HCT116 (cell line): ENCODE results near the gene SERPINI1. TPM values are rescaled to one million over a fixed set of nuclear protein-coding genes. Genes with fewer than 3 reads are reported as not detected.

Experiments
- ATAC-seq: fragments of 200-7000 bp; cut with Tn5 transposase; 2 replicates; pipeline ENCODE4 v1.9.1; 2020; ENCODE audit warnings: mild to moderate bottlenecking, moderate library complexity
- BruUV-seq: library from RNA; stranded (reverse); fragments of 400-500 nt; replicated peaks from 2 replicates; lab custom pipeline; 2021; lab: Mats Ljungman, UMichigan
- CTCF ChIA-PET: fragments of 300-600 bp; sonication (Branson Sonifier 250); formaldehyde crosslinking; loops from one replicate; lab custom pipeline; 2021; ENCODE audit warnings: antibody characterized with exemption; lab: Charles Lee
- POLR2A ChIA-PET: fragments of 300-600, 350-600 bp; sonication (Branson Sonifier 250); formaldehyde crosslinking; loops from one replicate; lab custom pipeline; 2021; ENCODE audit warnings: antibody characterized with exemption; lab: Charles Lee
- RAD21 ChIA-PET, 2 experiments: fragments of 300-600 bp; sonication (Branson Sonifier 250); formaldehyde crosslinking; loops; one replicate each; lab custom pipeline; 2023; ENCODE audit warnings: low total read pairs in 2 of 2; ENCODE audit not compliant: uncharacterized antibody in 2 of 2, unreplicated experiment in 2 of 2, low non-redundant PET in 1 of 2; lab: Charles Lee
- DNase-seq: peaks from one replicate; pipeline ENCODE4 v3.0.0-alpha.2; 2010; ENCODE audit warnings: low read depth, low spot score
- H2AFZ ChIP-seq: fragments of 200-600 bp; shearing (Covaris generic), sonication (generic); 2 replicates; pipeline ENCODE4 v1.6.1; 2017; ENCODE audit warnings: low read depth, mixed run types, mixed read lengths, antibody characterized with exemption, low read length; ENCODE audit not compliant: poor library complexity, severe bottlenecking
- H3K27ac ChIP-seq: 2 replicates; pipeline ENCODE4 v1.5.1; 2012; ENCODE audit warnings: low read depth, low read length
- H3K27me3 ChIP-seq: fragments of 200-600 bp; sonication (generic); 2 replicates; pipeline ENCODE4 v1.6.1; 2016; ENCODE audit warnings: mixed run types, low read length, mixed read lengths; ENCODE audit not compliant: insufficient read depth
- H3K36me3 ChIP-seq, 2 experiments: fragments of 200-500 bp in 1 of 2; fragments of 200-600 bp in 1 of 2; sonication (Bioruptor generic) in 1 of 2; sonication (generic) in 1 of 2; 2 replicates each; pipeline versions ENCODE4 v1.5.1 to v1.6.1; 2014 to 2016; ENCODE audit warnings: low read length in 2 of 2, inconsistent platforms in 1 of 2, mixed read lengths in 1 of 2, mixed run types in 1 of 2; ENCODE audit not compliant: insufficient read depth in 2 of 2, control insufficient read depth in 1 of 2
- H3K4me1 ChIP-seq, 2 experiments: fragments of 200-600 bp in 1 of 2; sonication (generic) in 1 of 2; 2 replicates each; pipeline versions ENCODE4 v1.5.1 to v1.6.1; 2012 to 2017; ENCODE audit warnings: low read length in 2 of 2, inconsistent platforms in 1 of 2, mild to moderate bottlenecking in 1 of 2, mixed read lengths in 1 of 2, mixed run types in 1 of 2, moderate library complexity in 1 of 2; ENCODE audit not compliant: insufficient read depth in 2 of 2, control insufficient read depth in 1 of 2
- H3K4me2 ChIP-seq: fragments of 200-600 bp; sonication (generic); 2 replicates; pipeline ENCODE4 v1.6.1; 2017; ENCODE audit warnings: mixed run types, low read length, mixed read lengths
- H3K4me3 ChIP-seq, 2 experiments: fragments of 200-600 bp in 1 of 2; sonication (generic) in 1 of 2; replicated peaks in 1 of 2; 2 replicates each; pipeline ENCODE4 v1.5.1; 2011 to 2016; ENCODE audit warnings: low read length in 2 of 2, control low read depth in 1 of 2, low read depth in 1 of 2, mild to moderate bottlenecking in 1 of 2, mixed read lengths in 1 of 2, mixed run types in 1 of 2
- H3K79me2 ChIP-seq: fragments of 200-600 bp; sonication (generic); 2 replicates; pipeline ENCODE4 v1.6.1; 2017; ENCODE audit warnings: mild to moderate bottlenecking, mixed run types, low read length, moderate library complexity, mixed read lengths; ENCODE audit not compliant: insufficient read depth
- H3K9ac ChIP-seq: fragments of 200-600 bp; sonication (generic); 2 replicates; pipeline ENCODE4 v1.6.1; 2016; ENCODE audit warnings: low read length, mixed read lengths
- H3K9me2 ChIP-seq: fragments of 200-600 bp; sonication (generic), shearing (Covaris generic); 2 replicates; pipeline ENCODE4 v1.6.1; 2017; ENCODE audit warnings: mixed run types, mild to moderate bottlenecking, moderate library complexity; ENCODE audit not compliant: insufficient read depth
- H3K9me3 ChIP-seq, 2 experiments: fragments of 200-500 bp in 1 of 2; fragments of 200-600 bp in 1 of 2; sonication (Bioruptor generic) in 1 of 2; sonication (generic) in 1 of 2; 2 replicates each; pipeline ENCODE4 v1.6.1; 2014 to 2017; ENCODE audit warnings: low read length in 2 of 2, mixed read lengths in 2 of 2, inconsistent platforms in 1 of 2, low read depth in 1 of 2, mild to moderate bottlenecking in 1 of 2, mixed run types in 1 of 2, moderate library complexity in 1 of 2; ENCODE audit not compliant: control insufficient read depth in 1 of 2, insufficient read depth in 1 of 2
- H4K20me1 ChIP-seq: fragments of 200-600 bp; sonication (generic), shearing (Covaris generic); 2 replicates; pipeline ENCODE4 v1.6.1; 2017; ENCODE audit warnings: mixed run types, mild to moderate bottlenecking, moderate library complexity; ENCODE audit not compliant: insufficient read depth
- CEBPB ChIP-seq: IDR thresholded peaks from 2 replicates; pipeline ENCODE4 v1.6.1; 2012; ENCODE audit warnings: low read depth
- EGR1 ChIP-seq: IDR thresholded peaks from 2 replicates; pipeline ENCODE4 v1.6.1; 2012; ENCODE audit warnings: low read depth
- ELF1 ChIP-seq: IDR thresholded peaks from 2 replicates; pipeline ENCODE4 v1.6.1; 2012; ENCODE audit warnings: low read depth, borderline replicate concordance
- EZH2 ChIP-seq: fragments of 200-600 bp; sonication (generic); IDR thresholded peaks from 2 replicates; pipeline ENCODE4 v1.6.1; 2017; ENCODE audit warnings: antibody characterized with exemption, mixed run types
- POLR2AphosphoS5 ChIP-seq: IDR thresholded peaks from 2 replicates; pipeline ENCODE4 v1.6.1; 2011; ENCODE audit warnings: mild to moderate bottlenecking, low read depth, low read length, moderate library complexity
- RAD21 ChIP-seq: IDR thresholded peaks from 2 replicates; pipeline ENCODE4 v1.6.1; 2012; ENCODE audit warnings: low read depth, mild to moderate bottlenecking
- SIN3A ChIP-seq: IDR thresholded peaks from 2 replicates; pipeline ENCODE4 v1.6.1; 2012; ENCODE audit warnings: low read depth
- SP1 ChIP-seq: IDR thresholded peaks from 2 replicates; pipeline ENCODE4 v1.6.1; 2012; ENCODE audit warnings: low read depth
- SRF ChIP-seq: IDR thresholded peaks from 2 replicates; pipeline ENCODE4 v1.6.1; 2012; ENCODE audit warnings: low read depth
- YY1 ChIP-seq: IDR thresholded peaks from 2 replicates; pipeline ENCODE4 v1.6.1; 2011; ENCODE audit warnings: low read length, low read depth, moderate library complexity, mild to moderate bottlenecking; ENCODE audit not compliant: insufficient replicate concordance; ENCODE audit errors: extremely low read depth
- ZFX ChIP-seq: fragments of 450-650 bp; IDR thresholded peaks from 2 replicates; pipeline ENCODE4 v1.6.1; 2017
- intact Hi-C: fragments of 100-400 bp; cut with micrococcal nuclease; formaldehyde crosslinking; loops from 2 replicates; pipeline ENCODE4 v1.10.0; 2022
- total RNA-seq: library from RNA; stranded (reverse); gene quantifications from one replicate; pipeline ENCODE4 v1.2.1, GENCODE V29; 2021; ENCODE audit not compliant: unreplicated experiment
- TF ChIP-seq, protein P1 (sequence below): IDR thresholded peaks from 2 replicates; pipeline ENCODE4 v1.6.1; 2011; ENCODE audit warnings: mild to moderate bottlenecking, low read length, moderate library complexity; ENCODE audit not compliant: insufficient replicate concordance; ENCODE audit errors: extremely low read depth
- TF ChIP-seq, protein P2 (sequence below): IDR thresholded peaks from 2 replicates; pipeline ENCODE4 v1.6.1; 2012
- TF ChIP-seq, protein P3 (sequence below), 3 experiments: fragments of 200-600 bp in 1 of 3; sonication (generic) in 1 of 3; IDR thresholded peaks in 2 of 3; conservative IDR thresholded peaks in 1 of 3; 2 replicates each; pipeline ENCODE4 v1.5.1; 2012 to 2017; ENCODE audit warnings: low read depth in 2 of 3, low read length in 2 of 3, antibody characterized with exemption in 1 of 3, borderline replicate concordance in 1 of 3, control low read depth in 1 of 3, mild to moderate bottlenecking in 1 of 3, mixed read lengths in 1 of 3, mixed run types in 1 of 3, moderate library complexity in 1 of 3; ENCODE audit not compliant: insufficient read depth in 1 of 3
- TF ChIP-seq, protein P4 (sequence below): IDR thresholded peaks from 2 replicates; pipeline ENCODE4 v1.6.1; 2012

Gene SERPINI1
- total RNA-seq, 1 experiment from 2014 or later: 6.5 TPM

DNA sequence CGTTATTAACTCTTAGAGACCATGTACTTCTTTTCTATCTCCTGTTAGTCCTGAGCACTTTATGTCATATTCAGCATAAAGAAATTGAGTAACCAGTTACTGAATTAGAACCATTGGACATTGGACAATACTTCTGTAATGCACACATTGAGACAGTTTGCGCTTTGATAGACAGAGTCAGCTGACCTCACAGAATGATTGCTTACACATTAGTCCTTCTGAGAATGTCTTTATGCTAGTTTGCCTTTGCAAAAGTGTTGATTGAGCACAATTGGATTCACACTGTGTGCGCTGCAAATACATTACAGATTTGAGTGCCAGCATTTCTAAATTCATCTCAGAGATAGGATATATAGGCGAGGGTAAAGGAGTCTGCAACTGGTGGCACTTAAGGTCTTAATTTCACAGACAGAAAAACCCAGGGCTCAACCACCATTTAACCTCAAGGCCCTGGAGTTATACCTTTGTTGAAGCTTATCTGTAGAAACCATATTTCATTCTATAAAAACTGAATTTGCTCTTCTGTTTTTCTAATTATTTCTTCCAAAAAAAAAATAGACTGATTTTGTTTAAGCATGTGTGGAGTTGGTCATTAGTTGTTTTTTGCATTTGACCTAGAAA lies 3.8 kb downstream of the SERPINI1 start:
- POLR2A ChIA-PET: no interaction called here
- DNase-seq: no peak
- Histone ChIP-seq H3K27me3 (no peaks in the 10 kb centered on the region), H3K9me2 (no peaks in the 10 kb centered on the region), H3K4me3 (no peak overlapping the region), H2AFZ (no peak overlapping the region), H3K79me2 (peaks cover under 1% of the 10 kb centered on the region; the same call in 1 of the 2 replicates), H3K27ac (no peak overlapping the region), H3K4me1 (peaks cover 0 to 7% of the 10 kb centered on the region in 2 experiments; a peak in 2 of 4 replicates), H3K9me3 (no peaks in the 10 kb centered on the region), H3K36me3 (no peaks in the 10 kb centered on the region), H4K20me1 (no peaks in the 10 kb centered on the region), H3K4me2 (no peak overlapping the region), H3K9ac (no peak overlapping the region)
- no TSS peak for BruUV-seq
- no peak for ATAC-seq
- intact Hi-C loops: no loop called here
- RAD21 ChIA-PET: no interaction called here
- CTCF ChIA-PET: no interaction called here
- no peak for TF ChIP-seq POLR2AphosphoS5
- TF ChIP-seq SRF: no peak
- TF ChIP-seq EGR1: no peak
- TF ChIP-seq, protein P1, sequence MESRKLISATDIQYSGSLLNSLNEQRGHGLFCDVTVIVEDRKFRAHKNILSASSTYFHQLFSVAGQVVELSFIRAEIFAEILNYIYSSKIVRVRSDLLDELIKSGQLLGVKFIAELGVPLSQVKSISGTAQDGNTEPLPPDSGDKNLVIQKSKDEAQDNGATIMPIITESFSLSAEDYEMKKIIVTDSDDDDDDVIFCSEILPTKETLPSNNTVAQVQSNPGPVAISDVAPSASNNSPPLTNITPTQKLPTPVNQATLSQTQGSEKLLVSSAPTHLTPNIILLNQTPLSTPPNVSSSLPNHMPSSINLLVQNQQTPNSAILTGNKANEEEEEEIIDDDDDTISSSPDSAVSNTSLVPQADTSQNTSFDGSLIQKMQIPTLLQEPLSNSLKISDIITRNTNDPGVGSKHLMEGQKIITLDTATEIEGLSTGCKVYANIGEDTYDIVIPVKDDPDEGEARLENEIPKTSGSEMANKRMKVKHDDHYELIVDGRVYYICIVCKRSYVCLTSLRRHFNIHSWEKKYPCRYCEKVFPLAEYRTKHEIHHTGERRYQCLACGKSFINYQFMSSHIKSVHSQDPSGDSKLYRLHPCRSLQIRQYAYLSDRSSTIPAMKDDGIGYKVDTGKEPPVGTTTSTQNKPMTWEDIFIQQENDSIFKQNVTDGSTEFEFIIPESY: no peak
- TF ChIP-seq, protein P2, sequence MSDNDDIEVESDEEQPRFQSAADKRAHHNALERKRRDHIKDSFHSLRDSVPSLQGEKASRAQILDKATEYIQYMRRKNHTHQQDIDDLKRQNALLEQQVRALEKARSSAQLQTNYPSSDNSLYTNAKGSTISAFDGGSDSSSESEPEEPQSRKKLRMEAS: no peak
- TF ChIP-seq RAD21: no peak
- no peak for TF ChIP-seq CEBPB
- TF ChIP-seq ZFX: no peak
- TF ChIP-seq, protein P3, sequence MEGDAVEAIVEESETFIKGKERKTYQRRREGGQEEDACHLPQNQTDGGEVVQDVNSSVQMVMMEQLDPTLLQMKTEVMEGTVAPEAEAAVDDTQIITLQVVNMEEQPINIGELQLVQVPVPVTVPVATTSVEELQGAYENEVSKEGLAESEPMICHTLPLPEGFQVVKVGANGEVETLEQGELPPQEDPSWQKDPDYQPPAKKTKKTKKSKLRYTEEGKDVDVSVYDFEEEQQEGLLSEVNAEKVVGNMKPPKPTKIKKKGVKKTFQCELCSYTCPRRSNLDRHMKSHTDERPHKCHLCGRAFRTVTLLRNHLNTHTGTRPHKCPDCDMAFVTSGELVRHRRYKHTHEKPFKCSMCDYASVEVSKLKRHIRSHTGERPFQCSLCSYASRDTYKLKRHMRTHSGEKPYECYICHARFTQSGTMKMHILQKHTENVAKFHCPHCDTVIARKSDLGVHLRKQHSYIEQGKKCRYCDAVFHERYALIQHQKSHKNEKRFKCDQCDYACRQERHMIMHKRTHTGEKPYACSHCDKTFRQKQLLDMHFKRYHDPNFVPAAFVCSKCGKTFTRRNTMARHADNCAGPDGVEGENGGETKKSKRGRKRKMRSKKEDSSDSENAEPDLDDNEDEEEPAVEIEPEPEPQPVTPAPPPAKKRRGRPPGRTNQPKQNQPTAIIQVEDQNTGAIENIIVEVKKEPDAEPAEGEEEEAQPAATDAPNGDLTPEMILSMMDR (IDR thresholded peaks at IDR 0.05 in 2 of 3, conservative IDR thresholded peaks at IDR 0.05 in 1 of 3; ENCODE audit: borderline replicate concordance in 1 of 3, insufficient read depth in 1 of 3, low read depth in 2 of 3, low read length in 2 of 3): no peak
- TF ChIP-seq, protein P4, sequence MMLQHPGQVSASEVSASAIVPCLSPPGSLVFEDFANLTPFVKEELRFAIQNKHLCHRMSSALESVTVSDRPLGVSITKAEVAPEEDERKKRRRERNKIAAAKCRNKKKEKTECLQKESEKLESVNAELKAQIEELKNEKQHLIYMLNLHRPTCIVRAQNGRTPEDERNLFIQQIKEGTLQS: no peak
- no peak for TF ChIP-seq ELF1
- no peak for TF ChIP-seq YY1
- no peak for TF ChIP-seq EZH2
- no peak for TF ChIP-seq SIN3A
- no peak for TF ChIP-seq SP1
